GM12892 (cell line): Measurements from ENCODE around the gene ERAP2.

Experiments
- POLR2A ChIP-seq: IDR thresholded peaks from 2 replicates; pipeline ENCODE4 v1.6.1; 2011; ENCODE audit warnings: low read depth, low read length, control low read depth
- POLR2AphosphoS5 ChIP-seq: IDR thresholded peaks from 2 replicates; pipeline ENCODE4 v1.6.1; 2011; ENCODE audit warnings: low read depth, low read length, control low read depth

DNA sequence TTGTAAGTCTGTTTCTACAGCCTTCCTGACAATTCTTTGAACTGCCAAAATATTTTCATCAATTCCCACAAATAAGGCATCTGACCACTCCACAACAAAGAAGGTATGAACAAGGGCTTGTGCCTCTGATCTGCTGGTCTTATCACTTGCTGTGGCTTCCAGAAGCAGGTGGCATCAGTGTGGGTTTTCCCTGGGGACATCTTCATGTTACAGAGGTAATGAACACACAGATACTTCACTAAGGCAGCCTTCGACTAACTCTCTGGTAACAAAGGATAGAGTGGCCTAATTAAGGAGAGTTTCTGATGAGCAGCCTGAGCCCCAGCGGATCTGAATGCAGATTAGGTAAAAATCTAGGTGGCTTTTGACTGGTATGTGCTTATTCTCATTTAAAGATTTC, 15.2 kb upstream of the ERAP2 start:
- no peak for TF ChIP-seq POLR2A
- no peak for TF ChIP-seq POLR2AphosphoS5
